ENCODE data around the gene TRIM32.

The TRIM32 gene

DNA sequence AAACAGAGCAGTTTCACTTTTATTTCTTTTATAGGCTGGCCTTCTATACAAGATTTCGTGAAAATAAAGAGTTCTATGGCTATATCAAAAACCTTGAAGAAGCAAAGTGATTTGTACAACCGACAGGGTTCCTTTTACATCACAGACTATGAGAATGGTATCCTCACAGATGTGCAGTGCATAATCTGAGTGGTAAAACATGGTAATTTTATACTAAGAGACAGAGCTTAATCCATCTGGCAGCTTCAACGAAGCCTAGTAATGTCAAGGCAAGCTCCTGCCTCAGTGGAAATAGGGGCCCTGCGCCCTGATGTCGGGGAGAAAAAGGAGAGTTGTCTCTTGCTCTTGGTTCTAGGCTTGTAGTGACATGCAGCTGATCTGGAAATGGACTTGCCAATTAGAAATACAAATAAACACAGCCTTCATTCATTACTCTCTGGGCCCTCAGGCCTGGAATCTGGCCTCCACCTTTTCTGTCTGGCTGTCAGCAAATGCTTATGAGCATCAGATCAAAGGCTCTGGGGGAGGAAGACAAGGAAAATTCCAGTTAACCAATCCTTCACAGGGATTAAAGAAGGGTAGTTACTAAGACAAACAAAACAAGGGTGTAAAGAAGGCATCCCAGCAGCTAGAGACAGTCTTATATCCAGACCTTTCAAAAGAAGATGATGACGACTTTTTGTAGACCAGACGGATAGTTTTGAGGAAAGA lies 33.6 kb upstream of the TRIM32 start:
- FAIRE-seq, result no peak
- TF ChIP-seq POLR2AphosphoS5 (IDR thresholded peaks at IDR 0.05; ENCODE audit: low read depth, low read length) (no peak), TAF1 (IDR thresholded peaks at IDR 0.05; ENCODE audit: low read depth, low read length) (no peak), POLR2A (IDR thresholded peaks at IDR 0.05; ENCODE audit: low read depth, low read length) (no peak), PAX5 (IDR thresholded peaks at IDR 0.05; ENCODE audit: insufficient read depth, low read length, severe bottlenecking) (no peak), SPI1 (IDR thresholded peaks at IDR 0.05; ENCODE audit: low read depth, low read length) (no peak), POU2F2 (IDR thresholded peaks at IDR 0.05; ENCODE audit: low read depth, low read length) (no peak)
- DNase-seq (ENCODE audit: insufficient read length, low spot score), result no peak

DNA sequence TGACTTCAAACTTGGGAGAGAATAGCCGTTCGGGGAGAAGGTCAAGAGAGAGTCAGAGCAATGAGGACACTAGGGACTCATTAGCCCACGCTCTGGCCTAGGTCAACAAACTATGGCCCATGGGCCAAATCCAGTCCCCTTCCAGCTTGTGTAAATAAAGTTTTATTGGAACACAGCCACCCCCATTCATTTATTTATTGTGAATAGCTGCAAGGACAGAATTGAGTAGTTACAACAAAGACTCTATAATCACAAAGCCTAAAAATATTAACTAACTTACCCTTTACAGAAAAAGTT lies 33.1 kb upstream of the TRIM32 start:
- FAIRE-seq (no peak), DNase-seq (ENCODE audit: insufficient read length, low spot score) (no peak)
- TF ChIP-seq SPI1 (IDR thresholded peaks at IDR 0.05; ENCODE audit: low read depth, low read length) (no peak), PAX5 (IDR thresholded peaks at IDR 0.05; ENCODE audit: insufficient read depth, low read length, severe bottlenecking) (no peak), POLR2AphosphoS5 (IDR thresholded peaks at IDR 0.05; ENCODE audit: low read depth, low read length) (no peak), TAF1 (IDR thresholded peaks at IDR 0.05; ENCODE audit: low read depth, low read length) (no peak), POU2F2 (IDR thresholded peaks at IDR 0.05; ENCODE audit: low read depth, low read length) (no peak), POLR2A (IDR thresholded peaks at IDR 0.05; ENCODE audit: low read depth, low read length) (no peak)

DNA sequence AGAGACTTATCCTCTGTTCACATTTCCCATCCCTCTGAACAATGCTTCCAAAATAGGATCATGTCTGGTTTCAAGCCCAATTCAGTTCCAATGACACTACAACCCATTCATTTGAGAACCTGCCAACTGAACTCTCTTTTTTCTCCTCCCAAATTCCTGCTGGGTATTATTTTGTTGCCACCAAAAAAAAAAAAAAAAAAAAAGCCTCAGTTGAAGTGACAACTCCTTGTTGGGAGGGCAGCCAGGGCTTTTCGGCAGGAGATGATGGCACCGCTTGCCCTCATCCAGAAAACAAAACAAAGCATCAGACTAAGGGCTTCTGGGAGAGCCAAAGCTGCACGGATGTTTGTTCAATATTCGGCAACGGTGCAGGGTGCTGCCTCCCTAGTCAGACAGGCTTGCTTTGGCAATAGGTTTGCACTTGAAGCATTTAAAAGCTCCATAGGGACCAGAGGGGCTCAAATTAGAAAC lies 30.6 kb upstream of the TRIM32 start:
- TF ChIP-seq POLR2A (IDR thresholded peaks at IDR 0.05; ENCODE audit: low read depth, low read length) (no peak), POLR2AphosphoS5 (IDR thresholded peaks at IDR 0.05; ENCODE audit: low read depth, low read length) (no peak), POU2F2 (IDR thresholded peaks at IDR 0.05; ENCODE audit: low read depth, low read length) (no peak), TAF1 (IDR thresholded peaks at IDR 0.05; ENCODE audit: low read depth, low read length) (no peak), SPI1 (IDR thresholded peaks at IDR 0.05; ENCODE audit: low read depth, low read length) (no peak), PAX5 (IDR thresholded peaks at IDR 0.05; ENCODE audit: insufficient read depth, low read length, severe bottlenecking) (no peak)
- no peak for FAIRE-seq
- DNase-seq (ENCODE audit: insufficient read length, low spot score), result no peak

DNA sequence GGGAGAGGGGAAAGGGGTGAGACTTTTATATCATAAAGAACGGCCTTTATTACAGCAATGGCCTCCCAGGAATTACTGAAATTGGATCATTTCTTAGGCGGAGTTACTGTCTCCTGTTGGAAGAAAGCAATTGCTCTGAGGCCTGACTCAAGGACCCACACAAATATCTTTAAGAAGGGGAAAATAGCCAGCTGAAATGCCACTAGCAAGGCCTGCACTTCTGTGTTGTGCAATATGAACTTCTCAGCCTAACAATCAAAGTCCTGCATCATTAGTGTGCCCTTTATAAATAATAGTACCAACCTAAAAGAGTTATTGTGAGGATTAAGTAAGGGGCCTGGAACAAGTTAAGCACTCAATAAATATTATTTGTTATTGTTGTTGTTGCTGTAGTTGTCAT lies 30.1 kb upstream of the TRIM32 start:
- TF ChIP-seq POLR2A (IDR thresholded peaks at IDR 0.05; ENCODE audit: low read depth, low read length), result no peak
- no peak for TF ChIP-seq SPI1 (IDR thresholded peaks at IDR 0.05; ENCODE audit: low read depth, low read length)
- no peak for TF ChIP-seq TAF1 (IDR thresholded peaks at IDR 0.05; ENCODE audit: low read depth, low read length)
- no peak for TF ChIP-seq POLR2AphosphoS5 (IDR thresholded peaks at IDR 0.05; ENCODE audit: low read depth, low read length)
- no peak for DNase-seq (ENCODE audit: insufficient read length, low spot score)
- no peak for FAIRE-seq

DNA sequence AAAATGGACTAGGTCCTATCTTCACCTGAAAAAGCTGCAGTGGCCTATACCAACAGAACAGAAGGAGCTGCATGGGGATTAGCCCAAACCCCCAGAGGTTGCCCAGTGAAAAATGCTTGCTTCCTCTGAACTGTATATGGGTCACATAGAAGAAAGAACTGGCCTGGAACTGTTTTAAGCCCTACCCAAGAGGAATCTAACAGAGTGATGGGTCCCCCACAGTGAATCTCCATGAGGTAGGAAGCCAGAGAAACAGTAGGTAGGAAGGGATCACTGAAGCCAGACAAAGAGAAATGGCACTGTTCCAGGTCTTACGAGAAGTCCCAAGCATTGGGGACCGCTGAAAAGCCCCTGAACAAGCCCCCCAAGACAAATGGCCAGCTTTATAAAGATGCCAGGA lies 28.8 kb upstream of the TRIM32 start:
- TF ChIP-seq POLR2A (IDR thresholded peaks at IDR 0.05; ENCODE audit: low read depth, low read length) (no peak), SPI1 (IDR thresholded peaks at IDR 0.05; ENCODE audit: low read depth, low read length) (no peak), PAX5 (IDR thresholded peaks at IDR 0.05; ENCODE audit: insufficient read depth, low read length, severe bottlenecking) (no peak), TAF1 (IDR thresholded peaks at IDR 0.05; ENCODE audit: low read depth, low read length) (no peak), POU2F2 (IDR thresholded peaks at IDR 0.05; ENCODE audit: low read depth, low read length) (no peak), POLR2AphosphoS5 (IDR thresholded peaks at IDR 0.05; ENCODE audit: low read depth, low read length) (no peak)
- DNase-seq (ENCODE audit: insufficient read length, low spot score) (no peak), FAIRE-seq (no peak)

DNA sequence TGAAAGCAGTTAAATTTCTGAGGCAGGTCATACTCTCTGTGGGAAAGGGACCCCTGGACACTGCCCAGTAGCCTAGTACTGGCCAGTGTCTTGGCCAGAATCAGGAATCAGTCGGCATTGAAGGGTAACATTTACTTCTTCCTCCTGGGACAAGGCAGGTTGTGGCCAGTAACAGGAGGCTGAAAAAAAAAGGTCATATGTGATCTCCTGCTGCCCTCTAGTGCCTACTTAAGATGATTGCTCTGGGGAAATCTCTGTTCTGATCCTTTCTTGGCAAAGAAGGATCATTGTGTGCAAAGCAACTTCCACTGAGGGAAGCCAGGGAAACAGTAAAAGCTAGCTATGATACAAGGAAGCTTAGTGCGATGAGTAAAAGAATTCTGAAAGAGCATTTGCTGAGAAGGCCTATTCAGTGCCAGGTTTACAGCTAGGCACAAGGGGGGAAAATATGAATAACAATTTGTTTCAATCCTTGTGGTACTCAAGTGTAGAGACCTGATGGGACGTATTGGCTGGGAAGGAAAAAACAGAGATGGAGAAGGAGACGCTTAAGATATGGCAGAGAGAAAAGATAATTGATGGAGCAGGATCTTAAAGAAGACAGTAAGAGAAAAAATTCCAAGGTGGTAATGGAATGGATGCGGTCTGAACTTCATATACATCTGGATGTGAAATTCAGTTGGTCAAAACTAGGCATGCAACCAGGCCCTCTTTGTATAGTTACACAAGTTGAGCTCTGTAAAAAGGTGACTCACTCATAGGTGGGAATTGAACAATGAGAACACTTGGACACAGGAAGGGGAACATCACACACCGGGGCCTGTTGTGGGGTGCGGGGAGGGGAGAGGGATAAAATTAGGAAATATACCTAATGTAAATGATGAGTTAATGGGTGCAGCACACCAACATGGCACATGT lies 25.8 kb upstream of the TRIM32 start:
- FAIRE-seq (peak; percentile 83), DNase-seq (ENCODE audit: insufficient read length, low spot score) (peak; percentile 25)
- TF ChIP-seq POU2F2 (IDR thresholded peaks at IDR 0.05; ENCODE audit: low read depth, low read length) (no peak), TAF1 (IDR thresholded peaks at IDR 0.05; ENCODE audit: low read depth, low read length) (no peak), PAX5 (IDR thresholded peaks at IDR 0.05; ENCODE audit: insufficient read depth, low read length, severe bottlenecking) (no peak), SPI1 (IDR thresholded peaks at IDR 0.05; ENCODE audit: low read depth, low read length) (no peak)

DNA sequence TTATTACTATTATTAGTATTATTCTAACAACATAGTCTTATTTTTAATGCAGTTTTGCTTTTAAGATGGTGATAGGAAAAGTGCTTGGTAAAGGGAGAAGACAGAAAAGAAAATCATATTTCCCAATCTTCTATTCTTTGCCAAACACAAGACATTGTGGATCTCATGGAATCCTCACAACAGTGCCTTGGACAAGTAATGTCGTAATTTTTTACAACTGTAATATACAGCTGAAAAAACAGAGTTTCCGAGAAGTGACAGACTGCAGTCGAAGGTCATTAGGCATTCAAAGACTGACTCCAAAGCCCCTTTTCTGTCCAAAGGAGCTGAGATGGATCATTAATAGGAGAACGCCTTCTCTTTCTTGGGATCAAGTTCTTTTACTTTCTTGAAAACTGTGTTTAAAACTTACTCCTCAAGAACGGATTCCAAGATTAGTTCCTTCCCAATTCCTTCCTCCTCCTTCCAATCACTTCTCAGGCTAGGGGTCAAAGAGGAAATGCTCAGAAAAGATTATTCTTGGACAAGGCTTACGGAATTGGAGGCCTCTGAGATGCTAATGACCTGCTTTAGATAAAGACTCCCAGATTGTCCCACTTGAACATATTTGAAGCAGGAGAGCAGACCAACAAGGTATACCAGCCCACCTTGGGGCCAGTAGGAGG lies 24.3 kb upstream of the TRIM32 start:
- no peak for TF ChIP-seq POLR2AphosphoS5 (IDR thresholded peaks at IDR 0.05; ENCODE audit: low read depth, low read length)
- TF ChIP-seq POU2F2 (IDR thresholded peaks at IDR 0.05; ENCODE audit: low read depth, low read length), result no peak
- TF ChIP-seq TAF1 (IDR thresholded peaks at IDR 0.05; ENCODE audit: low read depth, low read length), result no peak
- TF ChIP-seq SPI1 (IDR thresholded peaks at IDR 0.05; ENCODE audit: low read depth, low read length), result no peak
- TF ChIP-seq POLR2A (IDR thresholded peaks at IDR 0.05; ENCODE audit: low read depth, low read length), result no peak
- TF ChIP-seq PAX5 (IDR thresholded peaks at IDR 0.05; ENCODE audit: insufficient read depth, low read length, severe bottlenecking), result no peak
- FAIRE-seq (no peak), DNase-seq (ENCODE audit: insufficient read length, low spot score) (no peak)

DNA sequence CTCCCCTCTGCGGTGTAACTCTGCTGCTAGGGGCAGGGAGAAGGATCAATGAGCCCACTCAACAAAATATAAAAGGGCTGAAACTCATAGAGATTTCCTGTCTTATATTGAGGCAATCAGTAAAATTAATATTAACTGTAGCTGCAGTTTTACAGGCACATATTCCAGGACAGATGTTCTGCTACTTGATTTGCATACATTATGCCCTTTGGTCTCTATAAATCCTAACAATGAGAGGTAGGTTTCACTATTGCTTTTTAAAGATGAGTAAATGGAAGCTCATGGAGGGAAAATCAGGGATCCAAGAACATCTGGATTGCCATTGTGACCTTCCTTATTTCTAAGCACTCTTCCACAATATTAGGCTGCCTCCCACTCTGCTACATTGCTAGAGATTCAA lies 23.5 kb upstream of the TRIM32 start:
- FAIRE-seq, result no peak

More for the DNA sequence above, 23.5 kb upstream of the TRIM32 start:
- DNase-seq (ENCODE audit: insufficient read length, low spot score), result no peak
- no peak for TF ChIP-seq POU2F2 (IDR thresholded peaks at IDR 0.05; ENCODE audit: low read depth, low read length)
- no peak for TF ChIP-seq TAF1 (IDR thresholded peaks at IDR 0.05; ENCODE audit: low read depth, low read length)
- TF ChIP-seq SPI1 (IDR thresholded peaks at IDR 0.05; ENCODE audit: low read depth, low read length), result no peak
- no peak for TF ChIP-seq PAX5 (IDR thresholded peaks at IDR 0.05; ENCODE audit: insufficient read depth, low read length, severe bottlenecking)
- TF ChIP-seq POLR2AphosphoS5 (IDR thresholded peaks at IDR 0.05; ENCODE audit: low read depth, low read length), result no peak
- TF ChIP-seq POLR2A (IDR thresholded peaks at IDR 0.05; ENCODE audit: low read depth, low read length), result no peak
